ENCODE data around the gene LRRC75A.
"Not testable (repeated sequence)": the region's sequence is repeated elsewhere in the genome, so short reads cannot be mapped to it uniquely, and the experiment has no call there.

The LRRC75A gene

GRCh38 chr17:16468428-16468992 is 23.5 kb downstream of the LRRC75A start:
- DNase-seq: no peak

- no peak for DNase-seq
Observed at GRCh38 chr17:16467886-16468285, 24.1 kb downstream of the LRRC75A start.

- no peak for DNase-seq
Observed at GRCh38 chr17:16467044-16467443, 24.9 kb downstream of the LRRC75A start.

- DNase-seq: no peak
Observed at GRCh38 chr17:16466407-16466806, 25.6 kb downstream of the LRRC75A start.

GRCh38 chr17:16465861-16466338 is 26.1 kb downstream of the LRRC75A start:
- DNase-seq: no peak

GRCh38 chr17:16465052-16465312 is 27.0 kb downstream of the LRRC75A start:
- DNase-seq: no peak

- no peak for DNase-seq
Observed at GRCh38 chr17:16464303-16465051, 27.5 kb downstream of the LRRC75A start.

- DNase-seq: no peak
Observed at GRCh38 chr17:16463358-16464302, 28.4 kb downstream of the LRRC75A start.

- no peak for DNase-seq
Observed at GRCh38 chr17:16462070-16462864, 29.7 kb downstream of the LRRC75A start.

- no peak for DNase-seq
Observed at GRCh38 chr17:16461606-16461866, 30.5 kb downstream of the LRRC75A start.

- DNase-seq: no peak
Observed at GRCh38 chr17:16460796-16461605, 31.0 kb downstream of the LRRC75A start.

GRCh38 chr17:16459855-16460550 is 32.0 kb downstream of the LRRC75A start:
- DNase-seq: no peak

- no peak for DNase-seq
Observed at GRCh38 chr17:16459271-16459670, 32.7 kb downstream of the LRRC75A start.

GRCh38 chr17:16456742-16457316 is 35.2 kb downstream of the LRRC75A start:
- DNase-seq: no peak

- DNase-seq: no peak
Observed at GRCh38 chr17:16455997-16456741, 35.8 kb downstream of the LRRC75A start.

GRCh38 chr17:16453493-16453851 is 38.5 kb downstream of the LRRC75A start:
- no peak for DNase-seq

- not testable (repeated sequence) for DNase-seq
Observed at GRCh38 chr17:16452268-16452667, 39.7 kb downstream of the LRRC75A start.

GRCh38 chr17:16450028-16450427 is 42.0 kb downstream of the LRRC75A start:
- no peak for DNase-seq

GRCh38 chr17:16449121-16449570 is 42.8 kb downstream of the LRRC75A start:
- DNase-seq: no peak

GRCh38 chr17:16448490-16448889 is 43.5 kb downstream of the LRRC75A start:
- DNase-seq: no peak
